Measurements from ENCODE around the gene TMEM53. TPM values are rescaled to one million over a fixed set of nuclear protein-coding genes. Genes with fewer than 3 reads are reported as not detected.

Gene TMEM53
- total RNA-seq, 1 experiment from 2014 or later: 3.3 TPM

- intact Hi-C loops (cut with micrococcal nuclease; ENCODE audit: unreplicated experiment): no loop called here
- H3K9me3 ChIP-seq (ENCODE audit: low read depth, low read length, poor library complexity, severe bottlenecking): no peaks in the 10 kb centered on the region
- no peaks in the 10 kb centered on the region for H3K27me3 ChIP-seq (replicated peaks; ENCODE audit: insufficient read depth, low read depth, low read length, poor library complexity)
- TF ChIP-seq EZH2 (IDR thresholded peaks at IDR 0.05; ENCODE audit: borderline replicate concordance, low read depth, low read length, poor library complexity, severe bottlenecking) (no peak), CTCF (conservative IDR thresholded peaks at IDR 0.05; ENCODE audit: low read depth, low read length) (no peak)
- H3K27ac ChIP-seq (ENCODE audit: low read depth, low read length, poor library complexity, severe bottlenecking): no peak overlapping the region
- no peak overlapping the region for H3K4me3 ChIP-seq (ENCODE audit: low read depth, low read length, poor library complexity, severe bottlenecking)
- ChIA-PET CTCF (no interaction called here), POLR2A (ENCODE audit: low non-redundant PET) (interaction anchor here (0.7 kb wide), 1 partner anchor 28 kb away, joined by 4 read pairs; no protein-coding TSS in a partner anchor)
- no peaks in the 10 kb centered on the region for H3K36me3 ChIP-seq (ENCODE audit: insufficient read depth, low read length, poor library complexity, severe bottlenecking)
- peaks cover 4% of the 10 kb centered on the region for H3K4me1 ChIP-seq (ENCODE audit: insufficient read depth, low read length, poor library complexity, severe bottlenecking)
- DNase-seq (ENCODE audit: low spot score): no peak
- no TSS peak for BruUV-seq (replicated peaks)
Measured at GRCh38 chr1:44685218-44685617, 10.9 kb upstream of the TMEM53 start.

- Histone ChIP-seq H3K27ac (ENCODE audit: low read depth, low read length, poor library complexity, severe bottlenecking) (no peak overlapping the region), H3K4me3 (ENCODE audit: low read depth, low read length, poor library complexity, severe bottlenecking) (no peak overlapping the region), H3K4me1 (ENCODE audit: insufficient read depth, low read length, poor library complexity, severe bottlenecking) (peaks cover 2% of the 10 kb centered on the region), H3K36me3 (ENCODE audit: insufficient read depth, low read length, poor library complexity, severe bottlenecking) (no peaks in the 10 kb centered on the region), H3K27me3 (replicated peaks; ENCODE audit: insufficient read depth, low read depth, low read length, poor library complexity) (no peaks in the 10 kb centered on the region), H3K9me3 (ENCODE audit: low read depth, low read length, poor library complexity, severe bottlenecking) (no peaks in the 10 kb centered on the region)
- DNase-seq (ENCODE audit: low spot score): no peak
- BruUV-seq (replicated peaks): no TSS peak
- POLR2A ChIA-PET (ENCODE audit: low non-redundant PET): interaction anchor here (0.7 kb wide), 1 partner anchor 29 kb away, joined by 4 read pairs; no protein-coding TSS in a partner anchor
- intact Hi-C loops (cut with micrococcal nuclease; ENCODE audit: unreplicated experiment): no loop called here
- CTCF ChIA-PET: no interaction called here
- TF ChIP-seq EZH2 (IDR thresholded peaks at IDR 0.05; ENCODE audit: borderline replicate concordance, low read depth, low read length, poor library complexity, severe bottlenecking) (no peak), CTCF (conservative IDR thresholded peaks at IDR 0.05; ENCODE audit: low read depth, low read length) (no peak)
Measured at GRCh38 chr1:44684525-44684924, 10.2 kb upstream of the TMEM53 start.

- no peak for TF ChIP-seq EZH2 (IDR thresholded peaks at IDR 0.05; ENCODE audit: borderline replicate concordance, low read depth, low read length, poor library complexity, severe bottlenecking)
- TF ChIP-seq CTCF (conservative IDR thresholded peaks at IDR 0.05; ENCODE audit: low read depth, low read length): no peak
- CTCF ChIA-PET: no interaction called here
- Histone ChIP-seq H3K27ac (ENCODE audit: low read depth, low read length, poor library complexity, severe bottlenecking) (no peak overlapping the region), H3K4me3 (ENCODE audit: low read depth, low read length, poor library complexity, severe bottlenecking) (no peak overlapping the region), H3K27me3 (replicated peaks; ENCODE audit: insufficient read depth, low read depth, low read length, poor library complexity) (no peaks in the 10 kb centered on the region), H3K36me3 (ENCODE audit: insufficient read depth, low read length, poor library complexity, severe bottlenecking) (no peaks in the 10 kb centered on the region), H3K4me1 (ENCODE audit: insufficient read depth, low read length, poor library complexity, severe bottlenecking) (no peaks in the 10 kb centered on the region), H3K9me3 (ENCODE audit: low read depth, low read length, poor library complexity, severe bottlenecking) (no peaks in the 10 kb centered on the region)
- intact Hi-C loops (cut with micrococcal nuclease; ENCODE audit: unreplicated experiment): no loop called here
- DNase-seq (ENCODE audit: low spot score): no peak
- no TSS peak for BruUV-seq (replicated peaks)
- POLR2A ChIA-PET (ENCODE audit: low non-redundant PET): interaction anchor here (0.6 kb wide), 1 partner anchor 144 kb away, joined by 11 read pairs; no protein-coding TSS in a partner anchor
Measured at GRCh38 chr1:44682883-44683265, 8.6 kb upstream of the TMEM53 start.
